ENCODE data around the gene KLHL10.
A peak's percentile ranks its signal among the peaks of the same experiment; 100 is the strongest.

Gene KLHL10

GRCh38 chr17:41893384-41893783, 55.8 kb downstream of the KLHL10 start:
- no peaks in the 10 kb centered on the region for H3K27me3 ChIP-seq (ENCODE audit: control insufficient read depth in 1 of 2, insufficient read depth in 1 of 2, low read length in 2 of 2)
- 100% methylated on average over 3 of the region's 3 CpGs for WGBS
- peak overlapping the region; percentile 40 for H2AK5ac ChIP-seq (ENCODE audit: low read length, severe bottlenecking)

GRCh38 chr17:41894791-41895331, 57.2 kb downstream of the KLHL10 start:
- peak overlapping the region; percentile 87 for H2BK5ac ChIP-seq (ENCODE audit: low read depth, low read length, poor library complexity, severe bottlenecking)
- peaks cover 80 to 83% of the 10 kb centered on the region in 2 experiments for H3K36me3 ChIP-seq (ENCODE audit: control insufficient read depth in 1 of 2, insufficient read depth in 2 of 2, low read depth in 1 of 2, low read length in 2 of 2)
- peak; percentile 72 for DNase-seq
- H3K14ac ChIP-seq (ENCODE audit: low read length in 2 of 2) = no peak overlapping the region
- peak overlapping the region; percentile 55 for H2AK5ac ChIP-seq (ENCODE audit: low read length, severe bottlenecking)
- H4K8ac ChIP-seq (ENCODE audit: low read length) = no peak overlapping the region
- H2BK12ac ChIP-seq (ENCODE audit: low read length in 2 of 2) = no peak overlapping the region
- H3K4me1 ChIP-seq (ENCODE audit: control insufficient read depth, insufficient read depth, low read depth, low read length) = peaks cover 22% of the 10 kb centered on the region
- H3K18ac ChIP-seq (ENCODE audit: low read depth in 1 of 2, low read length in 2 of 2) = no peak overlapping the region
- H3K4ac ChIP-seq (ENCODE audit: low read depth in 1 of 2, low read length in 2 of 2) = no peak overlapping the region
- peak overlapping the region; percentile 90 for H3K27ac ChIP-seq (ENCODE audit: low read length, poor library complexity, severe bottlenecking)
- WGBS = 53% methylated on average over 6 of the region's 7 CpGs
- no peaks in the 10 kb centered on the region for H3K9me3 ChIP-seq (ENCODE audit: control insufficient read depth, low read length)
- peak overlapping the region in 1 of 2 experiments; percentile 19 for H3K4me3 ChIP-seq (ENCODE audit: insufficient read depth in 1 of 2, low read depth in 1 of 2, low read length in 2 of 2)
- H3K79me1 ChIP-seq (replicated peaks; ENCODE audit: low read length, poor library complexity, severe bottlenecking) = peaks cover 29% of the 10 kb centered on the region
- H2BK120ac ChIP-seq (ENCODE audit: low read depth, low read length) = no peak overlapping the region
- no peak overlapping the region for H3K23ac ChIP-seq (ENCODE audit: low read length in 2 of 2)
- no peak overlapping the region for H2BK15ac ChIP-seq (ENCODE audit: low read depth, poor library complexity, severe bottlenecking)
- no peak overlapping the region for H2AFZ ChIP-seq (ENCODE audit: low read depth, low read length)
- no peak overlapping the region for H3K4me2 ChIP-seq (ENCODE audit: low read length, poor library complexity, severe bottlenecking)
- H3K9ac ChIP-seq (ENCODE audit: low read length) = peak overlapping the region; percentile 67
- no peak overlapping the region for H4K91ac ChIP-seq (ENCODE audit: low read length)
- H3K27me3 ChIP-seq (ENCODE audit: control insufficient read depth in 1 of 2, insufficient read depth in 1 of 2, low read length in 2 of 2) = no peaks in the 10 kb centered on the region

More at GRCh38 chr17:41893384-41893783, 55.8 kb downstream of the KLHL10 start:
- Histone ChIP-seq H2BK120ac (ENCODE audit: low read depth, low read length) (no peak overlapping the region), H3K18ac (ENCODE audit: low read depth in 1 of 2, low read length in 2 of 2) (no peak overlapping the region), H4K8ac (ENCODE audit: low read length) (peak overlapping the region; percentile 7), H4K91ac (ENCODE audit: low read length) (no peak overlapping the region), H2BK15ac (ENCODE audit: low read depth, poor library complexity, severe bottlenecking) (no peak overlapping the region), H3K4ac (ENCODE audit: low read depth in 1 of 2, low read length in 2 of 2) (no peak overlapping the region), H3K36me3 (ENCODE audit: control insufficient read depth in 1 of 2, insufficient read depth in 2 of 2, low read depth in 1 of 2, low read length in 2 of 2) (peaks cover 80 to 83% of the 10 kb centered on the region in 2 experiments), H3K9me3 (ENCODE audit: control insufficient read depth, low read length) (no peaks in the 10 kb centered on the region), H2AFZ (ENCODE audit: low read depth, low read length) (no peak overlapping the region), H3K27ac (ENCODE audit: low read length, poor library complexity, severe bottlenecking) (no peak overlapping the region), H3K23ac (ENCODE audit: low read length in 2 of 2) (no peak overlapping the region), H2BK12ac (ENCODE audit: low read length in 2 of 2) (no peak overlapping the region), H3K14ac (ENCODE audit: low read length in 2 of 2) (no peak overlapping the region), H3K79me1 (replicated peaks; ENCODE audit: low read length, poor library complexity, severe bottlenecking) (peaks cover 27% of the 10 kb centered on the region), H3K4me2 (ENCODE audit: low read length, poor library complexity, severe bottlenecking) (no peak overlapping the region), H3K9ac (ENCODE audit: low read length) (no peak overlapping the region), H2BK5ac (ENCODE audit: low read depth, low read length, poor library complexity, severe bottlenecking) (no peak overlapping the region), H3K4me3 (ENCODE audit: insufficient read depth in 1 of 2, low read depth in 1 of 2, low read length in 2 of 2) (no peak overlapping the region), H3K4me1 (ENCODE audit: control insufficient read depth, insufficient read depth, low read depth, low read length) (peaks cover 20% of the 10 kb centered on the region)
- DNase-seq = no peak

GRCh38 chr17:41895617-41896016, 58.0 kb downstream of the KLHL10 start:
- Histone ChIP-seq H3K79me1 (replicated peaks; ENCODE audit: low read length, poor library complexity, severe bottlenecking) (peaks cover 29% of the 10 kb centered on the region), H2BK15ac (ENCODE audit: low read depth, poor library complexity, severe bottlenecking) (no peak overlapping the region), H3K23ac (ENCODE audit: low read length in 2 of 2) (no peak overlapping the region), H3K18ac (ENCODE audit: low read depth in 1 of 2, low read length in 2 of 2) (no peak overlapping the region), H3K9ac (ENCODE audit: low read length) (peak overlapping the region; percentile 67), H3K4me1 (ENCODE audit: control insufficient read depth, insufficient read depth, low read depth, low read length) (peaks cover 22% of the 10 kb centered on the region), H2AK5ac (ENCODE audit: low read length, severe bottlenecking) (peak overlapping the region; percentile 55), H2AFZ (ENCODE audit: low read depth, low read length) (no peak overlapping the region), H2BK5ac (ENCODE audit: low read depth, low read length, poor library complexity, severe bottlenecking) (peak overlapping the region; percentile 87), H3K14ac (ENCODE audit: low read length in 2 of 2) (no peak overlapping the region), H2BK12ac (ENCODE audit: low read length in 2 of 2) (no peak overlapping the region), H3K36me3 (ENCODE audit: control insufficient read depth in 1 of 2, insufficient read depth in 2 of 2, low read depth in 1 of 2, low read length in 2 of 2) (peaks cover 84% of the 10 kb centered on the region in 2 experiments), H3K27ac (ENCODE audit: low read length, poor library complexity, severe bottlenecking) (peak overlapping the region; percentile 90), H3K4ac (ENCODE audit: low read depth in 1 of 2, low read length in 2 of 2) (no peak overlapping the region), H4K91ac (ENCODE audit: low read length) (no peak overlapping the region), H3K4me3 (ENCODE audit: insufficient read depth in 1 of 2, low read depth in 1 of 2, low read length in 2 of 2) (peak overlapping the region in 1 of 2 experiments; percentile 19), H3K9me3 (ENCODE audit: control insufficient read depth, low read length) (no peaks in the 10 kb centered on the region), H3K27me3 (ENCODE audit: control insufficient read depth in 1 of 2, insufficient read depth in 1 of 2, low read length in 2 of 2) (no peaks in the 10 kb centered on the region), H3K4me2 (ENCODE audit: low read length, poor library complexity, severe bottlenecking) (no peak overlapping the region), H2BK120ac (ENCODE audit: low read depth, low read length) (no peak overlapping the region), H4K8ac (ENCODE audit: low read length) (no peak overlapping the region)
- 88% methylated on average over 5 of the region's 5 CpGs for WGBS
- DNase-seq = no peak

GRCh38 chr17:41896726-41897125, 59.1 kb downstream of the KLHL10 start:
- Histone ChIP-seq H3K27ac (ENCODE audit: low read length, poor library complexity, severe bottlenecking) (no peak overlapping the region), H2AK5ac (ENCODE audit: low read length, severe bottlenecking) (no peak overlapping the region), H2BK120ac (ENCODE audit: low read depth, low read length) (no peak overlapping the region), H3K4me3 (ENCODE audit: insufficient read depth in 1 of 2, low read depth in 1 of 2, low read length in 2 of 2) (no peak overlapping the region), H2BK5ac (ENCODE audit: low read depth, low read length, poor library complexity, severe bottlenecking) (no peak overlapping the region), H2BK12ac (ENCODE audit: low read length in 2 of 2) (no peak overlapping the region), H3K9me3 (ENCODE audit: control insufficient read depth, low read length) (no peaks in the 10 kb centered on the region), H3K18ac (ENCODE audit: low read depth in 1 of 2, low read length in 2 of 2) (no peak overlapping the region), H3K14ac (ENCODE audit: low read length in 2 of 2) (no peak overlapping the region), H3K27me3 (ENCODE audit: control insufficient read depth in 1 of 2, insufficient read depth in 1 of 2, low read length in 2 of 2) (no peaks in the 10 kb centered on the region), H3K79me1 (replicated peaks; ENCODE audit: low read length, poor library complexity, severe bottlenecking) (peaks cover 32% of the 10 kb centered on the region), H2AFZ (ENCODE audit: low read depth, low read length) (no peak overlapping the region), H3K4me2 (ENCODE audit: low read length, poor library complexity, severe bottlenecking) (no peak overlapping the region), H3K4me1 (ENCODE audit: control insufficient read depth, insufficient read depth, low read depth, low read length) (peaks cover 20% of the 10 kb centered on the region), H3K36me3 (ENCODE audit: control insufficient read depth in 1 of 2, insufficient read depth in 2 of 2, low read depth in 1 of 2, low read length in 2 of 2) (peaks cover 84 to 87% of the 10 kb centered on the region in 2 experiments), H4K91ac (ENCODE audit: low read length) (no peak overlapping the region), H3K9ac (ENCODE audit: low read length) (no peak overlapping the region), H2BK15ac (ENCODE audit: low read depth, poor library complexity, severe bottlenecking) (no peak overlapping the region), H3K23ac (ENCODE audit: low read length in 2 of 2) (no peak overlapping the region), H4K8ac (ENCODE audit: low read length) (no peak overlapping the region), H3K4ac (ENCODE audit: low read depth in 1 of 2, low read length in 2 of 2) (no peak overlapping the region)
- WGBS = 93% methylated on average over 6 of the region's 6 CpGs
- no peak for DNase-seq

Measured in mesenchymal stem cell (in vitro differentiated cells and primary cell).